OCI-LY1 (cell line): ENCODE measurements around the gene N4BP3.

Experiments used
- EZH2 ChIP-seq: fragments of 200-600 bp; sonication (generic), shearing (Covaris generic); IDR thresholded peaks from 2 replicates; pipeline ENCODE4 v1.8.0; 2017; ENCODE audit warnings: borderline replicate concordance, mixed run types, mild to moderate bottlenecking, antibody characterized with exemption, low read length, moderate library complexity, mixed read lengths
- TF ChIP-seq, protein P1 (sequence below): fragments of 200-600 bp; sonication (generic), shearing (Covaris generic); IDR thresholded peaks from 2 replicates; pipeline ENCODE4 v1.5.1; 2017; ENCODE audit warnings: mild to moderate bottlenecking, antibody characterized with exemption, low read length, moderate library complexity, mixed read lengths

DNA sequence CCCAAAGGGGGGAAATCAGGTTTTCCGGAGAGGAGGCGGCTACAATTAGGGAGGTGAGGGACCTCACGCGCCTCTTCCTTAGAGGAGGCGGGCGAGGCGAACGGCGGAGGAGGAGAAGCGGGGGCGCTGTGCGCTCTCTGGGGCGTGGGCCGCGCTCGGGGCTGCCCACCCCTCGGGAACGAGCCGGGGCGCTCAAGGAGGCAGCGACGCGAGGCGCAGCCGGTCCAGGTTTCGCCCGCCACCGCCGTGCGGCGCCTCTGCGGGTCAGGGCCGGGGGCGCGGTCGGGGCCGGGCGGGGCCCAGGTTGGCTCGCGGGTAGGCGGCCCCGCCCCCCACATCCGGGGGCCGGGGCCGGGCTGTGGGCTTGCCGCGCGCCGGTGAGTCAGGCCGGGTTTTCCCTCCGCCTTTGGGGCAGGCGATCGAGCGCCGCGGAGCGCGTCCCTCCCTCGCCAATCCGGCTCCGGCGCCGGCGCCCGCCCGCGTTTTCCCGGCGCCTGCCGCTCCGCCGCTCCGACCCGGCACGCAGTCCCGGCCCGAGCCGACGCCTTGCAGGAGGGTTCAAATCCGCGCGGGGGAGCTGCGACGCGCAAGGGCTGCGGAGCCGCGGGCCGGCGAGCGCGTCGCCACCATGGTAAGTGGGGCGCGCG, at the start of gene N4BP3:
- TF ChIP-seq, protein P1, sequence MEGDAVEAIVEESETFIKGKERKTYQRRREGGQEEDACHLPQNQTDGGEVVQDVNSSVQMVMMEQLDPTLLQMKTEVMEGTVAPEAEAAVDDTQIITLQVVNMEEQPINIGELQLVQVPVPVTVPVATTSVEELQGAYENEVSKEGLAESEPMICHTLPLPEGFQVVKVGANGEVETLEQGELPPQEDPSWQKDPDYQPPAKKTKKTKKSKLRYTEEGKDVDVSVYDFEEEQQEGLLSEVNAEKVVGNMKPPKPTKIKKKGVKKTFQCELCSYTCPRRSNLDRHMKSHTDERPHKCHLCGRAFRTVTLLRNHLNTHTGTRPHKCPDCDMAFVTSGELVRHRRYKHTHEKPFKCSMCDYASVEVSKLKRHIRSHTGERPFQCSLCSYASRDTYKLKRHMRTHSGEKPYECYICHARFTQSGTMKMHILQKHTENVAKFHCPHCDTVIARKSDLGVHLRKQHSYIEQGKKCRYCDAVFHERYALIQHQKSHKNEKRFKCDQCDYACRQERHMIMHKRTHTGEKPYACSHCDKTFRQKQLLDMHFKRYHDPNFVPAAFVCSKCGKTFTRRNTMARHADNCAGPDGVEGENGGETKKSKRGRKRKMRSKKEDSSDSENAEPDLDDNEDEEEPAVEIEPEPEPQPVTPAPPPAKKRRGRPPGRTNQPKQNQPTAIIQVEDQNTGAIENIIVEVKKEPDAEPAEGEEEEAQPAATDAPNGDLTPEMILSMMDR: peak; percentile 24; the same call in 1 of the 2 replicates
- no peak for TF ChIP-seq EZH2
